ENCODE data around the gene KRTAP5-6.

GRCh38 chr11:1728931-1729691, 32.1 kb downstream of the KRTAP5-6 start:
- TF ChIP-seq POLR2AphosphoS5 (IDR thresholded peaks at IDR 0.05) (no peak), POLR2A (IDR thresholded peaks at IDR 0.05) (no peak)

Measured in suprapubic skin (tissue), 4 donors.